ENCODE data around the gene FERD3L. TPM values are rescaled to one million over a fixed set of nuclear protein-coding genes. Genes with fewer than 3 reads are reported as not detected.

FERD3L gene
- total and polyA plus RNA-seq, 2 donors = 0.16 TPM; not detected in 1

DNA sequence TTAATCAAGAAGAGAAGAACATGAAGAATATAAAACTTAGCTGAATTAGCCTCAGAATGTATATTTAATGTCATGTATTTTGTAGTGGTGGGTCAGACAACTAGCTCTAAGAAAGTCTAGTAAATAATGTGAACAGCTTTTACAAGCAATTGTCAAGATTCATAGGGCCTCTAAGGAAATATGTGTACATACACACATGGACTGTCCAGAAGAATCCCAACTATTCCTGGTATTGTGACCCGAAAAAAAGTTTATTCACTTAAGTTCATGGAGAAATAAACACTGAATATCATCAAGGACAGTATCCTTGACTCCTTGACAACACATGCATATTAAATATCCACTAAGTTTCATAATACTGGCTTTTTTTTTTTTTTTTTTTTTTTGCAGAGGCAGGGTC lies 16.4 kb downstream of the FERD3L start:
- WGBS = 78% methylated on average over 1 of the region's 1 CpG
- H3K36me3 ChIP-seq (ENCODE audit: insufficient read depth) = no peaks in the 10 kb centered on the region
- no peak overlapping the region for H3K4me3 ChIP-seq (ENCODE audit: low read depth, low read length)
- no peak overlapping the region for H3K27ac ChIP-seq (ENCODE audit: low read depth)
- no peak for DNase-seq (ENCODE audit: extremely low spot score)
- no peaks in the 10 kb centered on the region for H3K4me1 ChIP-seq (ENCODE audit: insufficient read depth)

DNA sequence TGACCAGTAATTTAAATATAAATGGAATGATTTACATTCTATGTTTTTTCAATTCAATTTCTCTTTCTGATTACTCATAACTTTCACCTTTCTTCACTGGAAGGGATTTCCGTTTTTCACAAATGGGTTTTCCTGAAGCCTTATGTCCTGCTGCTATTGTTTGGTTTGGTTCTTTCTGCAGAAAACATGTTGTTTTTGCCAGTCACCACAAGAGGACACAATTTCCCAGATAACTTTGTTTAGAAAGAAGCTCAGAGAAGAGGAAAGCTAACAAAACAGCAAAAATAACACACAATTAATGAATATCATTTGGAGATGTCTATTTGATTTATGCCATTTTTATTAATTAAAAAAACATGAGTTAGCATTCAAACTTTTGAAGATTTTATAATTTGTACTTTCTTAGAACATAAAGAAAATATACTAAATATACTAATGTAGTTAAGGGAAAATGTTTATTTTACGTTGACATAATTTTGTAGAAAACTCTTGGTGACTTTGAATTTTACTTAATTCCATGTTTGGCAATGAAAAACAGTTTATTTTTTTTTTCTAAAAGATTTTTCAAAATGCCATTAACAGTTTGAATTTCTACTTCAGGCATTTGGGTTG lies 23.1 kb downstream of the FERD3L start:
- H3K4me1 ChIP-seq (ENCODE audit: insufficient read depth) = no peaks in the 10 kb centered on the region
- WGBS = 46% methylated on average over 2 of the region's 2 CpGs
- no peak overlapping the region for H3K27ac ChIP-seq (ENCODE audit: low read depth)
- H3K4me3 ChIP-seq (ENCODE audit: low read depth, low read length) = no peak overlapping the region
- no peak for DNase-seq (ENCODE audit: extremely low spot score)
- H3K36me3 ChIP-seq (ENCODE audit: insufficient read depth) = no peaks in the 10 kb centered on the region

DNA sequence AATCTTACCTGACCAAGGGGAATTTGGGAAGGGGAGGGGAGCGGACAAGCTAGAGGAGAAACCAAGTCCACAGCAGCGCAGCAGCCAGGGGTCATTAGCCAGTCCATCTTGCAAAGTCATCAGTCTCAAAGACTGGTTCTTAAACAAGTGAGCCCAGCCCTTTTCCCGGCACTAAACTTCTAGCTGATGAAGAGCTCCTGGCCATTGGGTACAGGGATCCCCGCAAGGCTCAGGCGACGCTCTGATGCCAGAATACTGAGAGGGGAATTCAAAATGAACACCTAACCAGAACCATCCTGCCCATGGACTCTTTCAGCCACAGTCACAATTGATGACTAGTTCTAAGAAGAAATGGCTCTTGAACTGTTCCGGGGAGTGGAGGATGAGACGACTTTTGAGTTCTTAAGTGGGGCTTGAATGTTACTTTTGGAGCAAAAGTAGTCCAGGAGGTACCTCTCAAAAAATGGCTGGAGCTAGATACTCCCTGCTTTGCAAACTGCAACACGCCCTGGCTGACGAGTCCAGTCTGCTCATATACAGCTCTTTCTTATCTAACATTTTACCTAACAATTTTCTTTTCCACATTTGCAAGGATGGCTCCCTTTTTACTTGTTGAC lies 25.2 kb downstream of the FERD3L start:
- no peak for DNase-seq (ENCODE audit: extremely low spot score)
- 56% methylated on average over 10 of the region's 10 CpGs for whole genome bisulfite sequencing
- no peak overlapping the region for H3K4me3 ChIP-seq (ENCODE audit: low read depth, low read length)
- H3K4me1 ChIP-seq (ENCODE audit: insufficient read depth) = no peaks in the 10 kb centered on the region
- no peak overlapping the region for H3K27ac ChIP-seq (ENCODE audit: low read depth)
- no peaks in the 10 kb centered on the region for H3K36me3 ChIP-seq (ENCODE audit: insufficient read depth)

DNA sequence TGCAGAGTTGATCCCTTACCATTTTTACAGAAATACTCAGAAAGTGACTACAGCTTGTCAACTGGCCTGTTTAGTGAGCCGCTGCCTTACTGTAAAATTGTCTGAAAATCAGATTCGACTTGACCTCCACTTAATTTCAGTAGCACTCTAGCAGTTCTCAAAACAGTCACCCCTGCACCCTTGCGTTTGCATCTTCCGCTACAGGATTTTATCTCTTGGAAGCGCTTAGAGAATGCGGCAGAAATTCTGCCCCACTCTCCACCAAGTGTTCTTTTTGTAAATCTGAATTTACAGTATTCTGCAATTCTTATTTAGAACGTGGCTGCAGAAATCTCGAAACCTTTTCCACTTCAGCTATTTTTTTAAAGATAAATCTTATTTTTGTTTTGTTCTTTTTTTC lies 25.8 kb downstream of the FERD3L start:
- H3K27ac ChIP-seq (ENCODE audit: low read depth) = no peak overlapping the region
- H3K36me3 ChIP-seq (ENCODE audit: insufficient read depth) = no peaks in the 10 kb centered on the region
- 68% methylated on average over 8 of the region's 8 CpGs for WGBS
- H3K4me1 ChIP-seq (ENCODE audit: insufficient read depth) = no peaks in the 10 kb centered on the region
- no peak for DNase-seq (ENCODE audit: extremely low spot score)
- no peak overlapping the region for H3K4me3 ChIP-seq (ENCODE audit: low read depth, low read length)

DNA sequence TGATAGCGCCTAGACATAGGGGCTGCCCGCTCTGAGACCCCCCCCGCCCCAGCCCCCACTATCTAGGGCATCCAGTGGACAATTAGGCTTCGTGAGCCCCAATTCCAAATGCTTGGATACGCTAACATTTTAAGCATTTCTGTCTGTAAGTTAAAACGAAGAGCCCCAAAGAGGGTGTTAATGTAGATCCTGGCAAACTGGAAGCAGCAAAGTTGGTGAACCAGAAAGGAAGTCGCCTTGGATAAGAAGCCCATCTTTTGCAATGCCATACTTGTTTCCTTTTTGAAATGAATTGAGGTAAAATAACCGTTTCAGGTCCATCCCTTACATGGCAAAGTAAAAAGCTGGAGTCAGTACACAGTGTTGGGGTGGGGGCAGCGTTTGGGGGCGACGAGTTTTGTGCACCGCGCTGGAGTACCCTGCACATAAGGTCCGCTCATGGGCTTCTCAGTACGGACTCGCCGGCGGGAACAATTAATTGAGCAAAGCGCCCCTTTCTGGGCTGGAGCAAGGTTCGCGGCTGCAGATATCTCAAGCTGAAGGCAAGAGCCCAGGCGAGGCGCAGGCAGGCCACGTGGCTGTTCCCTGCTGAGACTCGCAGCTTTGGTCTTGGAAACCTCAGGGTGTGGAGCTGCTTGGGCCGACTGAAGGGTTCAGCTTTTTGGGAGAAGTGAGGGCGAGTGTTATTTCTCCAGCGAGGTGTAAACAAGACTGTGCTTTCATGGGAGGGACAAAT lies 26.4 kb downstream of the FERD3L start:
- no peaks in the 10 kb centered on the region for H3K4me1 ChIP-seq (ENCODE audit: insufficient read depth)
- no peaks in the 10 kb centered on the region for H3K36me3 ChIP-seq (ENCODE audit: insufficient read depth)
- no peak overlapping the region for H3K27ac ChIP-seq (ENCODE audit: low read depth)
- no peak for DNase-seq (ENCODE audit: extremely low spot score)
- WGBS = 60% methylated on average over 28 of the region's 28 CpGs
- H3K4me3 ChIP-seq (ENCODE audit: low read depth, low read length) = no peak overlapping the region

DNA sequence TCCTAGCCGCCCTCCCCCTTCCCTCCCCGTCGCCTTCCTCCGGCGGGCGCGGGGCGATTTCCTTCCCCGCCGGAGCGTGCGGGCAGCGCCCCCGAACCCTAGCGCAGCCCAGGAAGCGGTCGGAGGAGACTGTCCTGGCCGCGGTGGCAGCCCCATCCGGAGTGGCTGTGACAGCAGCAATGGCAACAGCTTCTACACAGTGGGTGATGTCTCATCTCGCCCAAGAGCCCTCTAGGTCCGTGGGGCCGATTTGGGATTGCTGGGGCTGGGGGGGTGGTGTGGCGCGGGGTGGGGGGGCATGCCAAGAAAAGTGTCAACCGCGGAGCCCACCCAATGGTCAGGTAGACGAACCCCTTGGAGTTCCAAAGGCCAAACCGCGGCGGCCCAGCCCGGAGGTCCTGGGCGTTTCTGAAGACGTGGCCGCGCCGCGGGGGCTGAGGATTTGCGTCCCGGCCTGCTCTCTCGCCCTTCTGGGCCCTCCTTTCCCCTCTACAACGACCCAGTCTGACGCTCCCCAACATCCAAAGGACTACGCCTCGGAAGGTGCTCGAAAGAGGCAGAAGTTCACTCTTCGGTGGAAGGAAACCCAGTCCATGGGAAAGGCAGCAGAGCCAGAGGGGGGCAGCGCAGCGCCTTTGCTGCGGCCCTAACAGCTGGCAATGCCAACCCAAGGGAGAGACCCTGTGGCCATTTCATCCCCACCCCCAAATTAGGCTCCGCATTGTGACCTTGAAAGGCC lies 27.2 kb downstream of the FERD3L start:
- H3K4me3 ChIP-seq (ENCODE audit: low read depth, low read length) = peak overlapping the region; percentile 85
- no peak overlapping the region for H3K27ac ChIP-seq (ENCODE audit: low read depth)
- no peaks in the 10 kb centered on the region for H3K36me3 ChIP-seq (ENCODE audit: insufficient read depth)
- no peaks in the 10 kb centered on the region for H3K4me1 ChIP-seq (ENCODE audit: insufficient read depth)
- 5% methylated on average over 51 of the region's 51 CpGs for WGBS
- no peak for DNase-seq (ENCODE audit: extremely low spot score)

DNA sequence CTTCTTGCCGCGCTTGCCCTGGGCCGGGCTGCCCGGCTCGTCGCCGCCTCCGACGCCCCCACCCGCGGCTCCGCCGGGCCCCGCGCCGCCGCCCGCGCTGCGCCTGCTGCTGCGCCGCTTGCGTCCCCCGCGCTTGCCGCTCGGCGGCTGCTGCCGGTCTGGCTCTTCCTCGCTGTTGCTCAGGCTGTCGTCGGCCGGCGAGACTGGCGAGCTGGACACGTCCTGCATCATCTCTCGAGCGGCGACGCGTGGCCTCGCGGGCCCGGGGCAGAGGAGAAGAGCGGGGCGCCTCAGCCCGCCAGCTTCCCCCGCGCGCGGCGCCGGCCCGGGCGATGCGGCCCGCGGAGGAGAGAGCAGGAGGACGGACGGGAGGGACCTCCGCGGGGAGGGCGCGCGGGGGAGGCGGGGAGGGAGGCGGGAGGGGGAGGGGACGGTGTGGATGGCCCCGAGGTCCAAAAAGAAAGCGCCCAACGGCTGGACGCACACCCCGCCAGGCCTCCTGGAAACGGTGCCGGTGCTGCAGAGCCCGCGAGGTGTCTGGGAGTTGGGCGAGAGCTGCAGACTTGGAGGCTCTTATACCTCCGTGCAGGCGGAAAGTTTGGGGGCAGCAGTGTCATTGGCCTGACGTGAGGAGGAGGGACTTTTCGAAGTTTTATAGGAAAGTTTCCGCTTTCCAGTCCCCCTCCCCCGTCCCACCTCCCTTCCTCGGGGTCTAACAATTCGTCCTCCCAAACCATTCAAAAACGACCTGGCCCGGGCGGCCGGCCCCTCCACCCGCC lies 27.9 kb downstream of the FERD3L start, which contains the start of gene TWIST1:
TSS of gene TWIST1 (minus strand) at position 546 of the 779 bp plus-strand sequence. CDS start at position 231, 315 bp downstream.
- peak within 1 kb of the TSS; percentile 85 for H3K4me3 ChIP-seq (ENCODE audit: low read depth, low read length)
- peak; percentile 63 for DNase-seq (ENCODE audit: extremely low spot score)
- under 1% methylated on average over 91 of the region's 91 CpGs for WGBS
- peak within 1 kb of the TSS; percentile 59 for H3K27ac ChIP-seq (ENCODE audit: low read depth)
- H3K36me3 ChIP-seq (ENCODE audit: insufficient read depth) = no peaks in the 10 kb centered on the region
- no peaks in the 10 kb centered on the region for H3K4me1 ChIP-seq (ENCODE audit: insufficient read depth)

DNA sequence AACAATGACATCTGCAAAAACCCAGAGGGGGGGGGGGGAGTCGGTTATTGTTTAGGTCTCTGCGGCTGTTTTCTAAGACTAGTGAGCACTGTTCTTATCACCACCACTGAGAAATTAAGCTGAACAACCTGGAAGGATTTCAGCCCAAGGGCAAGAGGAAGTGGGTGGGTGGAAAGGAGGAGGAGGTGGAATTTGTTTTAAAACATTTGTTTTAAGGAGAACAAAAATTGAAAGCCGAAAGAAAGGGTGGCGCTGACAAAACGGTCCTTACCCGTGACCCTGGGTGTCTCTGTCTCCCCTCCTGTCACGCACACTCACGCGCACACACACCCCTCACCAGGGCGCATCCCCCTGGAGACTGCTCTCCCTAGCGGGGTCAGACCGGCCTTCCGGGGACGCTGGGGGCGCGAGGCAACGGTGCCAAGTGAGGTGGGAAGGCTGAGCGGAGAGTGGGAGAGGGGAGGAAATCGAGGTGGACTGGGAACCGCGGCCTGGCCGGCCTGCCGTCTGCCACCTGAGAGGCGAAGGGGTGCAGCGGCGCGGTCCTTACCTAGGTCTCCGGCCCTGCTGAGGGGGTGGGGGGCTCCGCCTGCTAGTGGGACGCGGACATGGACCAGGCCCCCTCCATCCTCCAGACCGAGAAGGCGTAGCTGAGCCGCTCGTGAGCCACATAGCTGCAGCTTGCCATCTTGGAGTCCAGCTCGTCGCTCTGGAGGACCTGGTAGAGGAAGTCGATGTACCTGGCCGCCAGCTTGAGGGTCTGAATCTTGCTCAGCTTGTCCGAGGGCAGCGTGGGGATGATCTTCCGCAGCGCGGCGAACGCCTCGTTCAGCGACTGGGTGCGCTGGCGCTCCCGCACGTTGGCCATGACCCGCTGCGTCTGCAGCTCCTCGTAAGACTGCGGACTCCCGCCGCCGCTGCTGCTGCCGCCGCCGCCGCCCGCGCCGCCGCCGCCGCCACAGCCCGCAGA lies 28.8 kb downstream of the FERD3L start:
- under 1% methylated on average over 70 of the region's 70 CpGs for WGBS
- no peaks in the 10 kb centered on the region for H3K36me3 ChIP-seq (ENCODE audit: insufficient read depth)
- no peak for DNase-seq (ENCODE audit: extremely low spot score)
- no peaks in the 10 kb centered on the region for H3K4me1 ChIP-seq (ENCODE audit: insufficient read depth)
- peak overlapping the region; percentile 85 for H3K4me3 ChIP-seq (ENCODE audit: low read depth, low read length)
- H3K27ac ChIP-seq (ENCODE audit: low read depth) = peak overlapping the region; percentile 28

DNA sequence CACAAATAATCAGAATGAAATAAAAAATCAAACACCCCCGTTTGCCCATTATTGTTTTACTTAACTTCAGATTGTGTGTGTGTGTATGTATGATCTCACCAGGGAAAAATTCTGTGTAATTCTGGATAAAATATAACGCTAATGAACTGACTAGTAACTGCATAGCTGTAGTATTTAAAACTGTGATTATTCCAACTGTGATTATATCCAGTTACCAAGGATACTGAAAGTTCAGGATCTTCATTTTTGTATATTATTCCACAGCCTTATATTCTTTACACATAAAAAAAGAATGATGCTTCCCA lies 30.7 kb downstream of the FERD3L start:
- Histone ChIP-seq H3K4me3 (ENCODE audit: low read depth, low read length) (no peak overlapping the region), H3K4me1 (ENCODE audit: insufficient read depth) (no peaks in the 10 kb centered on the region)
- 9% methylated on average over 2 of the region's 2 CpGs for WGBS

DNA sequence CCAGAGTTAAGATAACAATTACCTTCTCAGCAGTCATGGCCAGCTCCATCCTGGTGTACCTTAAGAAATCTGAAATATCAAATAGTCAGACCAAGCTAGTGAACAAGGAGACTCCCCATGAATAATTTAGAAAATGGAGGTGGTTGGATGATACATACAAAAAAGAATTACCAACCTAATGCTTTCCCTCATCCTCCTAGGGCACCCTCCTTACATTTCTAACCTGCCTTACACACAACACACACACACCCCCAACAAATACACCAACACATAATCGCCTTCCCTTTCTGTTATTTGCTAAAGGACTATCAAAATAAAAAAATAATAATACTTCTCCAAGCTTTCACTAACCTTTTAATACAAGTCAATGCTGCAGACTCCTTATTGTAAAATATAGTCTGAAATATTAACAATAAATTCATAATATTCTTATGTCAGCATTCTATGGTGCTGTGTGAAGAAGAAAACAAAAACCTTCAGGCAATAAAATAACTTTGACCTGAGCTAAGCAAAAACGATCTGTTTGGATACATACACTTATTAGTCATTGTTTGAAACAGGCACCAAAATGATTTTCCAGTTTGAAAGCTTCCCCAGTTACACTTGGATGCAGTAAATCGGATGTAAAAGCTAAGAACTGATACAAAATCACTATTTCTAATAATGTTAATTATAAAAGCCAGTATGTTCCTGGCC lies 31.2 kb downstream of the FERD3L start:
- Histone ChIP-seq H3K27ac (ENCODE audit: low read depth) (no peak overlapping the region), H3K4me3 (ENCODE audit: low read depth, low read length) (no peak overlapping the region), H3K36me3 (ENCODE audit: insufficient read depth) (no peaks in the 10 kb centered on the region), H3K4me1 (ENCODE audit: insufficient read depth) (no peaks in the 10 kb centered on the region)
- 33% methylated on average over 3 of the region's 3 CpGs for WGBS
- no peak for DNase-seq (ENCODE audit: extremely low spot score)

More for the DNA sequence above, 30.7 kb downstream of the FERD3L start:
- H3K36me3 ChIP-seq (ENCODE audit: insufficient read depth) = no peaks in the 10 kb centered on the region
- DNase-seq (ENCODE audit: extremely low spot score) = no peak
- no peak overlapping the region for H3K27ac ChIP-seq (ENCODE audit: low read depth)

DNA sequence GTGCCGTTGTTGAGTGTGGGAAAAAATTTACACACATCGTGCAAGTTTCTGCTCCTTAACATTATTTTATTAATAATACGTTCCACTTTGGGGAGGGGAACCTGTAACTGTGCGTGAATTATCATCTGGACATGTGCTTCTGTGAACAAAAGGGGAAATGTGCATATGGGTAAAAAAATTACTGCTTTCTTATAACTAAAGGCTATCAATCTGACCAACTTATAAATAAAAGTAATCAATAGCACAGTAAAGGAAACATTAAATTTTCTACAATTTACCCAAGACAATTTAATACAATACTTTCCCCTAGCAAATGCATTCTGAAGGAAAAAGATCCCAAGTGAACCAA lies 32.2 kb downstream of the FERD3L start:
- Histone ChIP-seq H3K4me3 (ENCODE audit: low read depth, low read length) (no peak overlapping the region), H3K36me3 (ENCODE audit: insufficient read depth) (no peaks in the 10 kb centered on the region), H3K4me1 (ENCODE audit: insufficient read depth) (no peaks in the 10 kb centered on the region), H3K27ac (ENCODE audit: low read depth) (no peak overlapping the region)
- DNase-seq (ENCODE audit: extremely low spot score) = no peak
- WGBS = 38% methylated on average over 4 of the region's 4 CpGs
